Mesenteric fat pad (tissue), 1 donor: Measurements from ENCODE around the gene DIPK1B. TPM values are rescaled to one million over a fixed set of nuclear protein-coding genes. Genes with fewer than 3 reads are reported as not detected.

Experiments used
- DNase-seq: peaks from one replicate; pipeline ENCODE4 v3.0.0-alpha.2; 2020; ENCODE audit warnings: low spot score
- total RNA-seq: library from RNA; stranded (reverse); fragmentation: NEBNext Ultra II Directional; extraction: Animal tissue kit (Norgen Biotek cat#: 25700); gene quantifications from one replicate; pipeline ENCODE4 v1.2.1, GENCODE V29; 2021
- donor health status: DM: yes; HTN: yes; CAD: no.

DIPK1B gene
- total RNA-seq, 1 donor from 2014 or later: 3.9 TPM

GRCh38 chr9:136735812-136736480, 23.6 kb downstream of the DIPK1B start:
- no peak for DNase-seq

DNA sequence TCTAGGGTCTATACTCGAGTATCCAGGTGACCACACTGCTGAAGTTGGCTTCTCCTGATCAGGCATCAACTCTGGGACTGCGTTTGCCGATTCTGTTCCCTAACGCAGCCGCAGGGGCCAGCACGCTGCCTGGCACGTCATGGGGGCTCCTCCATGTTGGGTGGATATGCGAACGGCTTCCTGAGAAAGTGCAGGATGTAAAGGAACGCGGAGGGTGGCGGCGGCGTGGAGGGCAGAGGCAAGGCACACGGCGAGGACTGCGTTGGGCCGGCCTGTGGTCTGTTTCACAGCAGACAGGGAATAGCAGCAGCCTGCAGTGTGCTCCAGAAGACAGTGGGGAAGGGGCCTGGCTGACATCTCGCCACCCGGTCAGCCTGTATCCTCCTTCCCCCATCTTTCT, 26.6 kb downstream of the DIPK1B start:
- DNase-seq: no peak

DNA sequence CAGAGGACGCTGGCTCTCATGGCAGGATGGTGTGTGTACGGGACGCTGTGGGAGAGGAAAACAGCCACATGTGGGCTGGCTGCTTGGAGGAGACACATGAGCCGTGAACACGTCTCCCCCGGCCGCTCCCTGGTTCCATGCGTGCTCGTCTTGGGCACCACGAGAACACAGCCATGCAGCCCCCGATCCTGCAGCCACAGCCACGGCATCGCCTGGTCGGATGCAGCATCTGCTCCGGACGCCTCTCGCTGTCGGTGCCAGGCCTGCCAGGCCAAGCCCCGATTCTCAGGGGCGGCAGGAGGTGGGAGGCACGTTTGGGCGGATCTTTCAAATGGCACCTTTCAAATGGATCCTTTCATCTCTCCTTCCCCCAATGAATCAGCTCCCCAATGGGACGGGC, 27.1 kb downstream of the DIPK1B start:
- no peak for DNase-seq

- DNase-seq: no peak
These were observed 27.7 kb downstream of the DIPK1B start for GRCh38 chr9:136740069-136740468.

DNA sequence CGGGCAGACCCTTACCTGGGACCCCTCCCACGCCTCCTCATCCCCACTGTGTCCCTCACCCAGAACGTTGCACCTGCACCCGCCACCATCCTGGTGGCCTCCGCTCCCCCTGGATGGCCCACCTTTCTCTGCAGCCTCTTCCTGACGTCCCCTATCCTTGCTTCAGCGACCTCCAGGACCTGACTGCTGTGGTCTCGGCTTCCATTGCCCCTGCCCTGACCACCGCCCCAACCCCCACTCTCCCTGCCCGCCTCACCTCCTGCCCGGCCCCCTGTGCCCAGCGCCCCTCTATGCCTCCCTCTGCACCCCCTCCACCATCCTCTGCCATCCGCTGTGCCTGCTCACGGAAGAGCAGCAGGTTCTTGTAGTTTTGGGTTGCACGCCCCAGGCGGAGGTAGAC, 28.1 kb downstream of the DIPK1B start:
- DNase-seq: no peak

GRCh38 chr9:136740971-136741882, 28.9 kb downstream of the DIPK1B start:
- DNase-seq: no peak

- no peak for DNase-seq
These were observed 29.7 kb downstream of the DIPK1B start for GRCh38 chr9:136741883-136742571.

- no peak for DNase-seq
These were observed 30.4 kb downstream of the DIPK1B start, which contains the start of gene LCN10 for GRCh38 chr9:136742591-136743391. TSS of gene LCN10 (minus strand) at chr9:136742940. CDS start at chr9:136742903, 37 bp downstream.

- DNase-seq: no peak
These were observed 31.4 kb downstream of the DIPK1B start for GRCh38 chr9:136743639-136744211.

DNA sequence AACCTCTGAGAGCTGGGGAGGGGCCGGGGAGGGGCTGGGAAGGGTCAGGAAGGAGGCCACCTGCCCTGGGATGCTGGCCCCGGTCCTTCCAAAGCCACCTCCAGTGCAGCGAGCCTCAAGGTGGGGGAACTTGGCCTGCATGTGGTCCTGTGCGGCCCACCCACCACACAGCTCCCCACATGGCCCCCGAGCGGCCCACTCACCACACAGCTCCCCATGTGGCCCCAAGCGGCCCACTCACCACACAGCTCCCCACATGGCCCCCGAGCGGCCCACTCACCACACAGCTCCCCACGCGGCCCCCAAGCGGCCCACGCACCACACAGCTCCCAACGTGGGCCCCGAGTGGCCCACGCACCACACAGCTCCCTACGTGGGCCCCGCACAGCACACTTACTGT, 32.4 kb downstream of the DIPK1B start:
- DNase-seq: no peak

DNA sequence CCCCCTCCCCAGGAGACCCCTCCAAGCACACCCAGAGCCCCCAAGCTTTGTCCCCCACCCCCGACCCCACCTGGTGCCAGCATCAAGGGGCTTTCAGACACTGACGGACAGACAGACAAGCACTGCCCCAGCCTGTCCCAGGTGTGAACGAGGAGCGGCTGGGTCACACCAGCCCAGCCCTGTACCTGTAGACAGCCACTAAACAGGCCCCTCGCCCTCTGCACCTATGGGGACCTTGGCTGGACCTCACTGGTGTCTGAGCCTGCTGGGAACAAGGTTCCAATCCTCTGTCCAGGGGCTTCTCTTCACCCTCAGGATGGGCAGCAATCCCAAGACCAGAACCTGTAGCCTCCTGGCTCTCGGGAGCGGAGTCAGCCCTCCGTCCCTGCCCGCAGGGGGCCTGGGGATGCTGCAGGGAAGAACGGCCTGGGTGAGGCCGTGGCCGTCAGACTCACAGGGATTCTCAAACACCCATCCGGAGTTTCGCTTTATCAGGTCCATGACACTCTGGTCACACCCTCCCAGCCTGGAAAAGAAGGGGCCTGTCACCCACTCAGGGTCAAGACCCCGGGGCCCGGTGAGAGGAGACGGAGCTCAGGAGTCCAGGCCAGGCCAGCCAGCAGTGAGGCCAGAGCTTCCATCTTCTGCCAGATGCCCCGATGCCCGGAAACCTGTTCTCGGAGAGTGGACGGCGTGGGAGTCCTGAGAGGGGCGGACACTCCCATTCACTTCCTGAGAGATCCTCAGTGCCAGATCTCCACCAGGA, 33.2 kb downstream of the DIPK1B start:
- DNase-seq: no peak

GRCh38 chr9:136746155-136746490, 33.8 kb downstream of the DIPK1B start:
- DNase-seq: no peak

DNA sequence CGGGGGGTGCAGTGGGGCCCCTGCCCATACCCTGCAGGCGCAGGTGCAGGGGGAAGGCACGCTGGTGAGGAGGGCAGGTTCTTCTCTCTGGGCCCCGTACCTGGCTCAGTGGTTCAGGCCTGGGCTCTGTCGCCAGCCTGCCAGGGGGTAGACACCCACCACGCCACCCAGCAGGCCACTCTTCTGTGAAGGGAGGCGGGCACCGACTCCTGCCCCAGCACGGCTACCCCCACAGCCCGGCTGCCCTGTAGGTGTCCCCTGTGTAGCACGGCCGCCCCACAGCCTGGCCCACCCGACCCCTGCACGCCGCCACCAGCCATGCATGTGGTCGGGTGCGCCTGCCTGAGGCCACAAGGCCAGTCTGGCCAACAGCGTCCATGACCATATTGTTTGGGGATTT, 34.2 kb downstream of the DIPK1B start:
- DNase-seq: no peak

DNA sequence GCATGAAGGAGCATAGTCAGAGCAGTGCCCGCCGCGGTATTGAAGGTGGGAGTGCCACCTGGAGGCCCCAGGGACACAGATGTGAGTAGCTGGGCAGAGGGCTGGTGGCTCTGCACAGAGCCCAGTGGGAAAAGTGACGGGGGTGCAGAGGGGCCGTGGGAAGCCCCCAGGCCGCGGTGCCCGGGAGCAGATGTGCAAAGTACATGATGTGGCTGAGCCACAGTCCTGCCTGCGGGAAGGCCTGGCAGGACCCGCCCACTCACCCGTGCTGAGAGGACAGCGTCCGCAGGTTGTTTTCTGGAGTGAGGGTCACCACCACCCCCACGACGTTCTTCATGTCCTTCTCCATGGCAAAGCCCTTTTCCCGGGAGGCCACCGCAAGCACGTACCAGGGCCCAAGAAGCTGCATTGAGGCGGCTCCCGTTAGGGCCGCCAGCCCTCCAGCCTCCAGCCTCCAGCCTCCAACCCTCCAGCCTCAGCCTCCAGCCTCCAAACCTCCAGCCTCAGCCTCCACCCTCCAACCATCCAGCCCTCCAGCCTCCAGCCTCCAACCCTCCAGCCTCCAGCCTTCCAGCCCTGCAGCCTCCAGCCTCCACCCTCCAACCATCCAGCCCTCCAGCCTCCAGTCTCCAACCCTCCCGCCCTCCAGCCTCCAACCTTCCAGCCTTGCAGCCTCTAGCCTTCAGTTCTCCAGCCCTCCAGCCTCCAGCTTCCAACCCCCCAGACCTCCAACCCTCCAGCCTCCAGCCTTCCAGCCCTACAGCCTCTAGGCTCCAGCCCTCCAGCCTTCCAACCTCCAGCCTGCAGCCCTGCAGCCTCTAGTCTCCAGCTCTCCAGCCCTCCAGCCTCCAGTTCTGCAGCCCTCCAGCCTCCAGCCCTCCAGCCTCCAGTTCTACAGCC, 35.0 kb downstream of the DIPK1B start:
- no peak for DNase-seq

DNA sequence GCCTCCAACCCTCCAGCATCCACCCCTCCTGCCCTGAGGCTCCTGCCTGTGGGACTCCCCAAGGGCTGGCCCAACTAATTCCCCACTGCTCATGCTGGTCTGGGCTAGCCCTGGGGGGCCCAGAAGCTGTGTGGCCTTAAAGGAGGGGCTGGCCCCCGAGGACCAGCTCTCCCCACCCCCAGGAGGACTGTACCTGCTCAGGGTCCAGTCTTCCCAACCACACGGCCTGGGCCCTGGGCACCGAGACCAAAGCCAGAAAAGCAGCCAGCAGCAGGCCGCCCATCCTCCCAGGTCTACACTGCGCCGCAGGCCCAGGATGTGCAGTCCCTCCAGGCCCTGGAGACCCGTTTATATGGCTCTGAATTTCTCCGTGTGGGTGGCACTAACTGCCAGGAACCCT, 35.8 kb downstream of the DIPK1B start, which contains the start of gene LCN6:
LCN6 (minus strand) TSS at position 325 of the 400 bp plus-strand sequence; CDS start at position 283, 42 bp downstream.
- DNase-seq: no peak

- no peak for DNase-seq
These were observed 36.6 kb downstream of the DIPK1B start for GRCh38 chr9:136748666-136749611.

GRCh38 chr9:136750526-136750925, 38.2 kb downstream of the DIPK1B start:
- no peak for DNase-seq

DNA sequence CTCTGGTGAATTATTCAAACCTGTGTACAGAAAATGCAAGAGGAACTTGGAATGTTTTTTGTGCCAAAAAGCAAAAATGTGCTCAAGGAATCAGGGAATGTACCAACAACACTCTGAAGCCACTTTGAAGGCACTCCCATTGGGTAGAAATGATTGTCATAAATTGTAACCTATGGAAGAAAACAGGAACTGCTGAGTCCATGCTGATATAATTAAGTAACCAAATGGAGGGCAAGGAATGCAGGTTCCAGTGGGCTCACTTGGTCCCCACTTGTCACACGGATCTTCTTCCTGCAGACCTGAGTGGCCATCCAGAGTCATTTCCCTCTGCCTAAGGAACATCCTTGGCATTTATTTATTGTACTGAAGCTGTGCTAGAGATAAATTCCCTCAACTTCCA, 38.9 kb downstream of the DIPK1B start:
- no peak for DNase-seq
